Activated naive CD4-positive, alpha-beta T cell treated with anti-CD3 and anti-CD28 coated beads for 36 hours (primary cell): Measurements from ENCODE around the gene DEUP1. TPM values are rescaled to one million over a fixed set of nuclear protein-coding genes. Genes with fewer than 3 reads are reported as not detected.
"Not testable (repeated sequence)": the region's sequence is repeated elsewhere in the genome, so short reads cannot be mapped to it uniquely, and the experiment has no call there.

Source experiments
- CTCF ChIA-PET: fragments of 350-600 bp; sonication (Branson Sonifier 250); formaldehyde crosslinking; loops from one replicate; lab custom pipeline; 2021; ENCODE audit warnings: antibody characterized with exemption; lab: Charles Lee
- DNase-seq: peaks from one replicate; pipeline ENCODE4 v3.0.0-alpha.2; 2020
- H3K27ac Mint-ChIP-seq: one replicate; pipeline ENCODE4 v1.8.0; 2021; ENCODE audit warnings: mild to moderate bottlenecking, mixed read lengths
- H3K27me3 Mint-ChIP-seq: one replicate; pipeline ENCODE4 v1.8.0; 2021; ENCODE audit warnings: low read depth, mixed read lengths
- H3K36me3 Mint-ChIP-seq: one replicate; pipeline ENCODE4 v1.8.0; 2021; ENCODE audit warnings: low read depth, mixed read lengths
- H3K4me1 Mint-ChIP-seq: one replicate; pipeline ENCODE4 v1.8.0; 2021; ENCODE audit warnings: low read depth, mixed read lengths
- H3K4me3 Mint-ChIP-seq: one replicate; pipeline ENCODE4 v1.8.0; 2021; ENCODE audit warnings: mild to moderate bottlenecking, moderate library complexity, mixed read lengths
- H3K9me3 Mint-ChIP-seq: one replicate; pipeline ENCODE4 v1.8.0; 2021; ENCODE audit warnings: mixed read lengths
- intact Hi-C: fragments of 100-400 bp; cut with micrococcal nuclease; formaldehyde crosslinking; loops from one replicate; pipeline ENCODE4 v1.15.1; 2023
- total RNA-seq, 2 experiments: library from RNA; stranded (reverse); gene quantifications; one replicate each; pipeline ENCODE4 v1.2.3, GENCODE V29; 2021

Gene DEUP1
- total RNA-seq, 2 experiments from 2014 or later = not detected

- no peak overlapping the region for H3K4me3 Mint-ChIP-seq
Measured at GRCh38 chr11:93368022-93368421, 37.5 kb downstream of the DEUP1 start.

GRCh38 chr11:93370260-93370659 lies 39.7 kb downstream of the DEUP1 start:
- CTCF ChIA-PET = no interaction called here
- H3K27ac Mint-ChIP-seq = no peak overlapping the region
- no peak overlapping the region for H3K4me3 Mint-ChIP-seq
- no peak for DNase-seq
- peaks cover 7% of the 10 kb centered on the region for H3K9me3 Mint-ChIP-seq
- H3K4me1 Mint-ChIP-seq = no peaks in the 10 kb centered on the region
- intact Hi-C loops = no loop called here
- H3K36me3 Mint-ChIP-seq = no peaks in the 10 kb centered on the region
- H3K27me3 Mint-ChIP-seq = no peaks in the 10 kb centered on the region

More at GRCh38 chr11:93368022-93368421, 37.5 kb downstream of the DEUP1 start:
- CTCF ChIA-PET = no interaction called here
- no peak overlapping the region for H3K27ac Mint-ChIP-seq
- H3K36me3 Mint-ChIP-seq = no peaks in the 10 kb centered on the region
- H3K27me3 Mint-ChIP-seq = no peaks in the 10 kb centered on the region
- intact Hi-C loops = no loop called here
- no peaks in the 10 kb centered on the region for H3K4me1 Mint-ChIP-seq
- DNase-seq = no peak
- peaks cover 7% of the 10 kb centered on the region for H3K9me3 Mint-ChIP-seq

GRCh38 chr11:93389737-93390136 lies 59.2 kb downstream of the DEUP1 start:
- CTCF ChIA-PET = interaction anchor here (0.9 kb wide), 1 partner anchor 155 kb away, joined by 3 read pairs; no protein-coding TSS in a partner anchor
- Mint-ChIP-seq H3K27ac (no peak overlapping the region), H3K27me3 (peaks cover 3% of the 10 kb centered on the region), H3K4me3 (no peak overlapping the region), H3K36me3 (no peaks in the 10 kb centered on the region), H3K4me1 (no peaks in the 10 kb centered on the region), H3K9me3 (no peaks in the 10 kb centered on the region)
- intact Hi-C loops = no loop called here
- DNase-seq = no peak

DNA sequence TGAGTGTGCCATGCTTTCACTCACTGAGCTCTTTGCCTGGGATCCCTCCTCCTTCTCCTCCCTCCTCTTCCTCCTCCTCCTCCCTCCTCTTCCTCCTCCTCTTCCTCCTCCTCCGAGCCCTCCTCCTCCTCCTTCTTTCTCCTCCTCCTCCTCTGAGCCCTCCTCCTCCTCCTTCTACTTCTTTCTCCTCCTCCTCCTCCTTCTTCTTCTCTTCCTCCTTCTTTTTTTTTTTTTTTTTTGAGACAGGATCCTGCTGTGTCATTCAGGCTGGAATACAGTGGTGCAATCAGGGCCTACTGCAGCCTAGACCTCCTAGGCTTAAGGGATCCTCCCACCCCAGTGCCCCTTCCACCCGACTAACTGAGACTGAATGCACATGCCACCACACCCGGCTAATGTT lies 62.3 kb downstream of the DEUP1 start:
- Mint-ChIP-seq H3K36me3 (no peaks in the 10 kb centered on the region), H3K9me3 (no peaks in the 10 kb centered on the region), H3K4me3 (no peak overlapping the region), H3K27ac (no peak overlapping the region), H3K4me1 (no peaks in the 10 kb centered on the region), H3K27me3 (peaks cover 3% of the 10 kb centered on the region)
- no peak for DNase-seq
- CTCF ChIA-PET = interaction anchor here (0.6 kb wide), 1 partner anchor 1797 kb away, joined by 3 read pairs; no protein-coding TSS in a partner anchor
- intact Hi-C loops = no loop called here

DNA sequence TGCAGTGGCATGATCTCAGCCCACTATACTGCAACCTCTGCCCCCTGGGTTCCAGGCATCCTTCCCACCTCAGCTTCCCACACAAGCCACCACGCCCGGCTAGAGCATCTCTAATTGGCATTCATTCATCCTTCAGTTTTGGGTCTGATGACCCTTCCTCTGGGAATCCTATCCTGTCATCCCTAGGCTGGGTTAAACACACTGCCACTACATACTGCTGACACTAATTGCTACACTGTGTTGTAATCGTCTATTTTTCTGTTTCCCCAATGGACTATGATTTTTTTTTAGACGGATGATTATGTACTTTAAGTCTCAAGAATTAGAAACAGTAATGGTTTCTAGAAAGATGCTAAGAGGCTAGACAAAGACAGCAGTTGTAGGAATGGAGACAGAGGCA lies 62.8 kb downstream of the DEUP1 start:
- H3K4me3 Mint-ChIP-seq = no peak overlapping the region
- peaks cover 3% of the 10 kb centered on the region for H3K27me3 Mint-ChIP-seq
- H3K4me1 Mint-ChIP-seq = no peaks in the 10 kb centered on the region
- intact Hi-C loops = no loop called here
- no peak overlapping the region for H3K27ac Mint-ChIP-seq
- H3K9me3 Mint-ChIP-seq = no peaks in the 10 kb centered on the region
- no peaks in the 10 kb centered on the region for H3K36me3 Mint-ChIP-seq
- CTCF ChIA-PET = no interaction called here
- no peak for DNase-seq

DNA sequence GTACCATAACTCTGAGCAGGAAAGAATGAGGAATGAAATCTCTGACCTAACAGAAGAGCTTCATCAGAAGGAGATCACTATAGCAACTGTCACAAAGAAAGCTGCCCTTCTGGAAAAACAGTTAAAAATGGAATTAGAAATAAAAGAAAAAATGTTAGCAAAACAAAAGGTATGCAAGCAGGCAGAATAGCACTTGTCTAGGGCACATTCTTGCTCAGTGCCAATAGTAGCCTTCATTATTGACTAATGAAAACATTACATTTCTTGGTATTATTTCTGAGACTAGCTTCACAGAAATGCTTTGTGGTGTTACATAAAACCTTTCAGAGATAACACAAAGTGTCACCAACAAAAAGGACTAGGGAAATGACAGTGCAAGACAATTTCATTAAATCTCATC lies 63.9 kb downstream of the DEUP1 start:
- no peaks in the 10 kb centered on the region for H3K4me1 Mint-ChIP-seq

GRCh38 chr11:93396316-93396715 lies 65.8 kb downstream of the DEUP1 start:
- no peak overlapping the region for H3K4me3 Mint-ChIP-seq
- no peak for DNase-seq
- no peaks in the 10 kb centered on the region for H3K36me3 Mint-ChIP-seq
- H3K27me3 Mint-ChIP-seq = peaks cover 11% of the 10 kb centered on the region
- H3K9me3 Mint-ChIP-seq = no peaks in the 10 kb centered on the region
- intact Hi-C loops = no loop called here
- no peaks in the 10 kb centered on the region for H3K4me1 Mint-ChIP-seq
- CTCF ChIA-PET = no interaction called here
- H3K27ac Mint-ChIP-seq = no peak overlapping the region

More for the DNA sequence above, 63.9 kb downstream of the DEUP1 start:
- no peak for DNase-seq
- Mint-ChIP-seq H3K36me3 (no peaks in the 10 kb centered on the region), H3K9me3 (no peaks in the 10 kb centered on the region), H3K27me3 (peaks cover 3% of the 10 kb centered on the region), H3K27ac (no peak overlapping the region), H3K4me3 (no peak overlapping the region)
- CTCF ChIA-PET = no interaction called here
- intact Hi-C loops = no loop called here

- Mint-ChIP-seq H3K9me3 (no peaks in the 10 kb centered on the region), H3K27me3 (peaks cover 13% of the 10 kb centered on the region), H3K4me3 (no peak overlapping the region), H3K27ac (no peak overlapping the region), H3K4me1 (no peaks in the 10 kb centered on the region), H3K36me3 (no peaks in the 10 kb centered on the region)
- no peak for DNase-seq
- CTCF ChIA-PET = no interaction called here
- intact Hi-C loops = no loop called here
Measured at GRCh38 chr11:93403930-93404329, 73.4 kb downstream of the DEUP1 start.

- Mint-ChIP-seq H3K27ac (no peak overlapping the region), H3K36me3 (no peaks in the 10 kb centered on the region), H3K27me3 (peaks cover 5% of the 10 kb centered on the region), H3K4me3 (no peak overlapping the region), H3K9me3 (no peaks in the 10 kb centered on the region), H3K4me1 (no peaks in the 10 kb centered on the region)
- intact Hi-C loops = no loop called here
- no peak for DNase-seq
- CTCF ChIA-PET = no interaction called here
Measured at GRCh38 chr11:93407777-93408401, 77.3 kb downstream of the DEUP1 start.

DNA sequence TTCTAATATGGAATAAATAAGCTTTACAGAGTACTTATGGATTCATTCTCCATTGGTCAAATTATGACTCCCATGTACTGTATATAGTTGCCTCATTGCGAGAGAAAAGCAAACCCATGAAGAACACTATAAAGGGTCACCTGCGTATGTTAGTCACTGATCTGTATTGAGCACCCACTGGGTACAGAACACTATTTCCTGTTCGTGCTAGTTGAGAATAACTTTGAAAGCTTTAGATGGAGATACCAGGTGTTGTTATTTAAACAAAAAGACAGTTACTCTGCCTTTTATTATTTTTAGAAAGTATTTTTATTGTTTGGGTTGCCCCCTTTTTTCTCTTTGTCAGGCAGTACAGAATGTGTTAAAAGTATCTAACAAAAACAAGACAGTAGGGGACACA lies 79.9 kb downstream of the DEUP1 start:
- CTCF ChIA-PET = no interaction called here
- intact Hi-C loops = no loop called here
- Mint-ChIP-seq H3K27ac (no peak overlapping the region), H3K4me3 (no peak overlapping the region), H3K4me1 (no peaks in the 10 kb centered on the region), H3K36me3 (no peaks in the 10 kb centered on the region), H3K27me3 (peaks cover 6% of the 10 kb centered on the region), H3K9me3 (no peaks in the 10 kb centered on the region)
- no peak for DNase-seq

GRCh38 chr11:93411705-93412104 lies 81.2 kb downstream of the DEUP1 start:
- H3K4me1 Mint-ChIP-seq = no peaks in the 10 kb centered on the region
- CTCF ChIA-PET = no interaction called here
- no peak for DNase-seq
- H3K4me3 Mint-ChIP-seq = no peak overlapping the region
- intact Hi-C loops = no loop called here
- no peaks in the 10 kb centered on the region for H3K36me3 Mint-ChIP-seq
- H3K9me3 Mint-ChIP-seq = no peaks in the 10 kb centered on the region
- no peak overlapping the region for H3K27ac Mint-ChIP-seq
- peaks cover 4% of the 10 kb centered on the region for H3K27me3 Mint-ChIP-seq

- Mint-ChIP-seq H3K9me3 (no peaks in the 10 kb centered on the region), H3K4me1 (no peaks in the 10 kb centered on the region), H3K4me3 (no peak overlapping the region), H3K36me3 (no peaks in the 10 kb centered on the region), H3K27me3 (no peaks in the 10 kb centered on the region), H3K27ac (no peak overlapping the region)
- CTCF ChIA-PET = interaction anchor here (0.6 kb wide), 1 partner anchor 97 kb away, joined by 5 read pairs; no protein-coding TSS in a partner anchor
- intact Hi-C loops = no loop called here
- DNase-seq = no peak
Measured at GRCh38 chr11:93432247-93432646, 101.7 kb downstream of the DEUP1 start.

DNA sequence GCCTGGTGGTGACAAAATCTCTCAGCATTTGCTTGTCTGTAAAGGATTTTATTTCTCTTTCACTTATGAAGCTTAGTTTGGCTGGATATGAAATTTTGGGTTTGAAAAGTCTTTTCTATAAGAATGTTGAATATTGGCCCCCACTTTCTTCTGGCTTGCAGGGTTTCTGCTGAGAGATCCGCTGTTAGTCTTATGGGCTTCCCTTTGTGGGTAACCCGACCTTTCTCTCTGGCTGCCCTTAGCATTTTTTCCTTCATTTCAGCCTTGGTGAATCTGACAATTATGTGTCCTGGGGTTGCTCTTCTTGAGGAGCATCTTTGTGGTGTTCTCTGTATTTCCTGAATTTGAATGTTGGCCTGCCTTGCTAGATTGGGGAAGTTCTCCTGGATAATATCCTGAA lies 112.7 kb downstream of the DEUP1 start:
- DNase-seq, H3K9me3 Mint-ChIP-seq, H3K36me3 Mint-ChIP-seq, H3K4me3 Mint-ChIP-seq, CTCF ChIA-PET, intact Hi-C loops, H3K27ac Mint-ChIP-seq, H3K4me1 Mint-ChIP-seq: not testable (repeated sequence)
- H3K27me3 Mint-ChIP-seq = peaks cover 13% of the 10 kb centered on the region
